HL-60/S4 treated with retinoic acid at 250 ng/mL for 4 days and 3 days (cell line): Measurements from ENCODE around the gene SNAPC1.
"Not testable (repeated sequence)": the region's sequence is repeated elsewhere in the genome, so short reads cannot be mapped to it uniquely, and the experiment has no call there.

Source experiments
- in situ Hi-C: fragments of 300-500 bp; cut with MboI; formaldehyde crosslinking; loops from 2 replicates; pipeline ENCODE4 v1.7.0; 2022; ENCODE audit warnings: low sequenced_read_pairs

SNAPC1 gene

DNA sequence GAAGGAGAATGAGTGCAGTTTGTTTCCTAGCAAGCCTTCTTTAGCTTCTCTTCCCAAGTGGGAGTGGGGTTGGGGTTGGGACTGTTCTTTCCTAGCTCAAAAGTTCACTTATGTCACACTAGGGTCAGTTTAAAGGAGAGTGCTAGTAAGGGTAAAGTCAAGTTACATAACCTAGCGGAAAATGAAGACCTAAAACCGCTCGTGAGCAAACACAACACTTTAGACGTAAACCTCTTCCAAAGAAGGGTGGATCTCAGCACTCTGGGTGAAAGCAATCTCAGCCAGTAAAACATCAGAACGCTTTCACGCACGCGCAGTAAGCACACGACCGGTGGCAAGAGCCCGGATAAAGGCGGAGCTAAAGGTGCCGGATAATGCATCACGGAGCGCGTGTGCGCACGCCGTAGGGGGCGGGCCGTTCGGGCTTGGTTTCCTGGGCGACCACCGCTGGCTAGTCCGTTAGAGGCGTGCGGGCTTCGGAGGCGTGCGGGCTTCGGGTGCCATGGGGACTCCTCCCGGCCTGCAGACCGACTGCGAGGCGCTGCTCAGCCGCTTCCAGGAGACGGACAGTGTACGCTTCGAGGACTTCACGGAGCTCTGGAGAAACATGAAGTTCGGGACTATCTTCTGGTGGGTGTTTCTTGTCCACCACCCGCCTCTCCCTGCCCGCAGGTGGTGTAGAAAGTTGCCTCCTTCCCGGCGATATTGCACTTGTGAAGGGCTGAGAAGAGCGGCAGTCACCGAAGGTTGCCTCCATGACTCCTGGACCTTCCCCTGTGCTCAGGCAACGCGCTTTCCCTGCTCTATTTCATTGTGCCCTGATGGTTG, at the start of gene SNAPC1:
Gene SNAPC1, plus strand, starts transcription at position 462 of the 828 bp plus-strand sequence. Its CDS starts 41 bp downstream, at position 503.
- in situ Hi-C loops, result no loop called here

- in situ Hi-C loops, result no loop called here
Measured at GRCh38 chr14:61713724-61714437, 48.3 kb upstream of the SNAPC1 start.

DNA sequence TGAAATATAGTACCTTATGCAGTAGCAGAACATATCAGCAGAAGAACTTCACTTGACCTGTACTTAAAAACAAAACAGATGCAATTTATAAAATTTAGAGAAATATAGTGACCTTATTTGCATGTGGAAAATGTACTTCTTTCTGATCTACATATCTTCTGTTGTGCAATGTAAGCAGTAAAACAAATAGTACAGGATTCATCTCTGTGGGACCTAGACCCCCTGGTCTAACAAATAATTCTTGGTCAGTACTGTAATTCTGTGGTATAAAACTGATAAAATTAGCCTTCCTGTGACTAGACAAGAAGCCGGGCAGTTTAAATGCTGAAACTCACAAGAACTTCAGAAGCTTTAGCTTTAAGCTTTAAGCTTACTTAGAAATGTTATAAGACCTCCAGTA, 45.3 kb upstream of the SNAPC1 start:
- in situ Hi-C loops, result no loop called here

DNA sequence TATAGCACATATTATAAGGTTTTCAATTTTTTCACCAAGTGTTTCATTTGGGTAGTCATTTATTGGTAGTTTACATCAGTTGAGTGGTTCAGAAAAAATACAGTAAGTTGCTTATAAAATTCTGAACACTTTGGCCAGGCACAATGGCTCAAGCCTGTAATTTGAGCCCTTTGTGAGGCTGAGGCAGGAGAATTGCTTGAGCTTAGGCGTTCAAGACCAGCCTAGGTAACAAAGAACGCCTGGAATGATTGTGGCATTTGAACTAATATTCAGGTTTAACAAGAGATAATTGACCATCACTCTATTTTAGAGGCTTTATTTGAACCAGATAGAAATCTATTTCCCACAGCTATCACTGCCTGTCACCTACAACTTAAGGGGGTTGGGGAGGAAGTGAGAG, 44.2 kb upstream of the SNAPC1 start:
- in situ Hi-C loops, result no loop called here

DNA sequence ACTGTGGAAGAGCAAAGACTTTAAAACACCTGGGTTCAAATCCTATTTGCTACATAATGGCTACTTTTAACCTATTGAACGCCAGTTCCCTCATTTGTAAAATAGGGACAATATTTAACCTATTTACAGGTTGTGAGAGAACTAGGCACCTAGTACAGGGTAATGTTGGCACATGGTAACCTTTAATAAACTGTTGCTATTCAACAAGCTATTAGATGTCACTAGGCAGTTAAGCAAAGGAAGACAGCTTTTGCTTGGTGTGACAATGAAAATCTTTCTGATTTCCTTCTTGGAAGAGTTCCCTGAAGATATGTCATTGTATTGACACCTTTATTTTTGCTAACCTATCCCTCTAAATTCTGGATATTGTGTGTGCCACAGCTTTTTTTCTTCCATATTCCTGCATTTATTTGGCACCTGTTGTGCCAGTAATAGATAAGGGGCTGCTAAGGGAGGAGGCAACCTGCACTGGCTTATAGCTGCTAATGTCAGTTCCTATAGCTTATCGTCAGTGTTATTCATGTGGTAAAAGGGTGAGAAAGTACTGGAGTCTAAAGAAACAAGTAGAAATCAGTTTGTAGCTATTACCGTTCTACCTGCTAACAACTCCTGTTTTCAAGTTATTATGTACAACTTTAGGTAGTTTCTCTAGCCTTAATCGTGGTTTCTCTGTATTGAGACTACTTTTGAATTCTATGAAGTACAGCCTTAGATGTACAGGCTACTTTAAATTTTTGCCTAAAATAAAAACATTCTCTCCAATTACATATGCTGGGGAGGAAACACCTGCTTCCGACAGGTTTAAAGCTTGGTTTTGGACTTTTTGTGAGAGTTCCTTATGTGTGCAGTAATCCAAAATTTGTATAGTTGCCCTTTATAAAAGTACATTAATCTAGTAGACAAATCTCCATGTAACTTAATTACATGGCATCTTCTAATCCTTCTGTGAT, 42.6 kb upstream of the SNAPC1 start:
- in situ Hi-C loops, result loop anchor here (10.0 kb wide), 1 partner anchor 115 kb away; no protein-coding TSS in a partner anchor

- in situ Hi-C loops, result loop anchor here (10.0 kb wide), 1 partner anchor 115 kb away; no protein-coding TSS in a partner anchor
Measured at GRCh38 chr14:61720294-61720661, 41.9 kb upstream of the SNAPC1 start.

DNA sequence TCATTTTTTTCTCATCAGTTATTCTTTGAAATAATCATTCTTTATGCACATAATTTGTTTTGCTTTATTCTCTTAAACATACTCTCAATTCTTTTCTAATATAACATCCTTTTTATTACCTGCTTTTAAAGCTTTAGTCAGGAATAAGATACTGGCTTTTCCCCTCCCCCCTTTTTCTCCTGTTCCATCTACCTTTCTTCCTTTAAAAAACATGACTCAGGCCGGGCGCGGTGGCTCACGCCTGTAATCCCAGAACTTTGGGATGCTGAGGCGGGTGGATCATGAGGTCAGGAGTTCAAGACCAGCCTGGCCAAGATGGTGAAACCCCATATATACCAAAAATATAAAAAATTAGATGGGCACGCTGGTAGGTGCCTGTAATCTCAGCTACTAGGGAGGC, 41.5 kb upstream of the SNAPC1 start:
- in situ Hi-C loops, result loop anchor here (10.0 kb wide), 1 partner anchor 114 kb away; no protein-coding TSS in a partner anchor

- in situ Hi-C loops, result loop anchor here (10.0 kb wide), 1 partner anchor 111 kb away; no protein-coding TSS in a partner anchor
Measured at GRCh38 chr14:61724133-61724532, 38.1 kb upstream of the SNAPC1 start.

- in situ Hi-C loops, result loop anchor here (10.0 kb wide), 1 partner anchor 108 kb away; no protein-coding TSS in a partner anchor
Measured at GRCh38 chr14:61726778-61727658, 35.2 kb upstream of the SNAPC1 start.

DNA sequence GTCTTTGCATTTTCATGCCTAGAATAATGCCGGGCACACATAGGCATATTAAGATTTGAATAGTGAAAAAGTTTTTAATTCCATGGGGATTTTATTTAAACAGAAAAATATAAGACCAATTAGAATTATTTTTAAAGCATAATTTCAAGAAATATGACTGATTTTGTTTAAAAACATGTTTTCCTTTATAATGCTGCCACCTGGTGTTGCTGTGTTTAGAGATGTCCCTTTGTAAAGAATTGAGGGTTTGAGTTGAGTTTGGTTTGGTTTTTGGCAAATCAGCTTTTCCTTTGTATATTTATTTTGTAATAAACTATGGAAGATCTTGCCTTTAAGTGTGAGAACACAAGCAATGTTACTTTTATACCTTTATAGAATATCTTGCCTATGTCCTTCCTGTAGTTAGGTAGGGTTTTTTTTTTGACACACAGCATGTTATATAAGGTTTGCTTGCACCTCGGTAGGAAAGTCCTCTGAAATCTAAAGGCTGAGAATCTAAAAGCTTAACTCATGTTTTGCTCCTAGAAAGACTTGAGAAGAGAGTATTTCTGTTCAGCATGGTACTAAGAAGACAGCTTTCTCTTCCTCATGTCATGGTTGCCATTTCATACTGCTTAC, 31.4 kb upstream of the SNAPC1 start:
- in situ Hi-C loops, result no loop called here

DNA sequence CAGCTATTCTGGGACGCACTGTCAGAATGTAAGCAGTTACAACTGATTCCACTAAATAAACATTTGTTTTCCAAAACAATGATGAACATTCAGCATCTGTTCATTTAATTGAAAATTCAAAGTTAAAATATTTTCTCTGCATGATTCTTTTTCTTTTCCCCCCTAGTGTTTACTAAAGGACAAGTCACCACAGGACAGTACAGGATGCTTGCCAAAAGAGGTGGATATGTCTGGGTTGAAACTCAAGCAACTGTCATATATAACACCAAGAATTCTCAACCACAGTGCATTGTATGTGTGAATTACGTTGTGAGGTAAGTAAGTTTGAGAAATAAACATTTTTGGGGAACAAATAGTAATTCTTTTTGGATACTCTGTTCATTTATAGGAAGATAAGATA, 28.2 kb upstream of the SNAPC1 start:
- in situ Hi-C loops, result no loop called here

- in situ Hi-C loops, result no loop called here
Measured at GRCh38 chr14:61736751-61737150, 25.5 kb upstream of the SNAPC1 start.

DNA sequence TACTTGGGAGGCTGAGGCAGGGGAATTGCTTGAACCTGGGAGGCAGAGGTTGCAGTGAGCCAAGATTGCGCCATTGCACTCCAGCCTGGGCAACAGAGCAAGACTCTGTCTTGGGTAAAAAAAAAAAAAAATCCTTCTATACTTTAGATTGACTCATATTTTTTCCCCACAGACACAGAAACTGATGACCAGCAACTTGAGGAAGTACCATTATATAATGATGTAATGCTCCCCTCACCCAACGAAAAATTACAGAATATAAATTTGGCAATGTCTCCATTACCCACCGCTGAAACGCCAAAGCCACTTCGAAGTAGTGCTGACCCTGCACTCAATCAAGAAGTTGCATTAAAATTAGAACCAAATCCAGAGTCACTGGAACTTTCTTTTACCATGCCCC, 24.3 kb upstream of the SNAPC1 start:
- in situ Hi-C loops, result no loop called here

GRCh38 chr14:61739133-61739532, 23.1 kb upstream of the SNAPC1 start:
- in situ Hi-C loops, result no loop called here

GRCh38 chr14:61742371-61742770, 19.8 kb upstream of the SNAPC1 start:
- in situ Hi-C loops, result no loop called here

GRCh38 chr14:61744238-61744637, 18.0 kb upstream of the SNAPC1 start:
- in situ Hi-C loops, result no loop called here

DNA sequence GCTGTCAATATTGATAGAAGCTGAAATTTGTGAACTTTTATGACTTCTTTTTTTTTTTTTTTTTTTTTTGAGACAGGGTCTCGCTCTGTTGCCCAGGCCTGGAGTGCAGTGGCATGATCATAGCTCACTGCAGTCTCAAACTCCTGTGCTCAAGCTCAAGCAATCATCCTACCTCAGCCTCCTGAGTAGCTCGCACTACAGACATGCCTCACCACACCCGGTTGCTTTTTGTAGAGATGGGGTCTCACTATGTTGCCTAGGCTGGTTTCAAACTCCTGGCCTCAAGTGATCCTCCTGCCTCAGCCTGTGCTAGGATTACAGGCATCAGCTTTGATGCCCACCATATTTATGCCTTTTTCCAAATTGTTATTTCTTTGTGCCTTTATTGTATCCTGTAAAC, 15.9 kb upstream of the SNAPC1 start:
- in situ Hi-C loops, result not testable (repeated sequence)

- in situ Hi-C loops, result no loop called here
Measured at GRCh38 chr14:61746881-61747280, 15.3 kb upstream of the SNAPC1 start.

DNA sequence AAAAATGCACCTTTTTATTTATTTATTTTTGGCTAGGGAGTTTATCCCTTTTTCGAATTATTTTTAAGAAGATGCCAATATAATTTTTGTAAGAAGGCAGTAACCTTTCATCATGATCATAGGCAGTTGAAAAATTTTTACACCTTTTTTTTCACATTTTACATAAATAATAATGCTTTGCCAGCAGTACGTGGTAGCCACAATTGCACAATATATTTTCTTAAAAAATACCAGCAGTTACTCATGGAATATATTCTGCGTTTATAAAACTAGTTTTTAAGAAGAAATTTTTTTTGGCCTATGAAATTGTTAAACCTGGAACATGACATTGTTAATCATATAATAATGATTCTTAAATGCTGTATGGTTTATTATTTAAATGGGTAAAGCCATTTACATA, 14.9 kb upstream of the SNAPC1 start:
- in situ Hi-C loops, result no loop called here
